Esophagus muscularis mucosa (tissue), 4 donors: ENCODE measurements around the gene ANKRD13D. TPM values are rescaled to one million over a fixed set of nuclear protein-coding genes. Genes with fewer than 3 reads are reported as not detected.

Experiments used
- DNase-seq: peaks from one replicate; pipeline ENCODE4 v3.0.0-alpha.2; 2017; ENCODE audit errors: extremely low spot score
- H3K27ac ChIP-seq, 4 donors: fragments of 200-600 bp; sonication (generic); replicated peaks in 1 of 4; 1 replicate in 3 of 4; 2 replicates in 1 of 4; pipeline ENCODE4 v1.5.1; 2016 to 2019; ENCODE audit warnings: mild to moderate bottlenecking in 1 of 4
- H3K27me3 ChIP-seq, 4 donors: fragments of 200-600 bp; sonication (generic); one replicate each; pipeline versions ENCODE4 v1.5.1 to v1.6.0; 2016 to 2019
- H3K36me3 ChIP-seq, 4 donors: fragments of 200-600 bp; sonication (generic); one replicate each; pipeline ENCODE4 v1.5.1; 2016 to 2019
- H3K4me1 ChIP-seq, 4 donors: fragments of 200-600 bp; sonication (generic); one replicate each; pipeline ENCODE4 v1.5.1; 2016 to 2019
- H3K4me3 ChIP-seq, 4 donors: fragments of 200-600 bp; sonication (generic); 1 replicate in 2 of 4; 2 replicates in 2 of 4; pipeline ENCODE4 v1.5.1; 2016 to 2019; ENCODE audit warnings: mild to moderate bottlenecking in 4 of 4, moderate library complexity in 1 of 4
- H3K9me3 ChIP-seq, 4 donors: fragments of 200-600 bp; sonication (generic); 1 replicate in 3 of 4; 2 replicates in 1 of 4; pipeline ENCODE4 v1.5.1; 2016 to 2019
- EP300 ChIP-seq: sonication (generic); formaldehyde crosslinking; IDR thresholded peaks from one replicate; pipeline ENCODE4 v1.6.1; 2017; ENCODE audit warnings: antibody characterized with exemption
- POLR2A ChIP-seq: fragments of 450-650 bp; IDR thresholded peaks from one replicate; pipeline ENCODE4 v1.6.1; 2017; ENCODE audit warnings: antibody characterized with exemption, moderate library complexity, mild to moderate bottlenecking, low read depth
- POLR2AphosphoS5 ChIP-seq, 2 donors: sonication (generic); formaldehyde crosslinking; IDR thresholded peaks; one replicate each; pipeline ENCODE4 v1.6.1; 2017; ENCODE audit warnings: antibody characterized with exemption in 2 of 2
- WGBS: methylation state at CpG from one replicate; pipeline ENCODE4 v1.1.5; 2018; 5-methylcytosine and 5-hydroxymethylcytosine counted together
- intact Hi-C: fragments of 100-400 bp; cut with DNase I; formaldehyde crosslinking; loops from one replicate; pipeline ENCODE4 v1.15.1; 2023
- total RNA-seq, 4 donors: library from RNA; depleted of rRNA; stranded (reverse); fragments of >200 nt; gene quantifications; one replicate each; pipeline versions ENCODE4 v1.1.0 to v1.2.1, GENCODE V29; 2016
- TF ChIP-seq, protein P1 (sequence below), 3 experiments: fragments of 200-600 bp in 2 of 3; fragments of 450-650 bp in 1 of 3; sonication (generic) in 2 of 3; IDR thresholded peaks; one replicate each; pipeline ENCODE4 v1.5.1; 2017 to 2019; ENCODE audit warnings: antibody characterized with exemption in 3 of 3, mild to moderate bottlenecking in 2 of 3, moderate library complexity in 1 of 3

Gene ANKRD13D
- total RNA-seq, 4 donors from 2014 or later: 27.7 to 53.0 (median 39.5) TPM

DNA sequence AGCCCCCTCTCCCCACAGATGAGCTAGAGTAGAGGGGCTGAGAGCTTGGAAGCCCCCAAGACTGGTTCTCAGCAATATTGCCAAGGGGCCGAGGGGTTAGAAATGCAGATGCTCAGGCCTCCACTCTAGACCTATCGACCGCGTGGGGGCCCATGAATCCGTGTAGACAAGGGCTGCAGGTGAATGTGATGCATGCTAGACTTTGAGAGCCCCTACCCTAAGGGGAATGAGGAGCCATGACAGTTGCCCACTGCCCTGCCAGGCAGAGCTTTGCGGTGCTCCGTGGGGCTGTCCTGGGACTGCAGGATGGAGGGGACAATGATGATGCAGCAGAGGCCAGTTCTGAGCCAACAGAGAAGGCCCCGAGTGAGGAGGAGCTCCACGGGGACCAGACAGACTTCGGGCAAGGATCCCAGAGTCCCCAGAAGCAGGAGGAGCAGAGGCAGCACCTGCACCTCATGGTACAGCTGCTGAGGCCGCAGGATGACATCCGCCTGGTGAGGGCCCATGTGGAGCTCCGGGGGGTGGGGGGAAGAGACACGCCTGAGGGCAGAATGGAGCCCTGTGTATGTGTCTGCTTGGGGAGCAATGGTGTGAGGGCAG, 15.5 kb downstream of the ANKRD13D start:
- Histone ChIP-seq H3K4me3 (peak overlapping the region; percentile 79 to 97 (median 88)), H3K27me3 (no peaks in the 10 kb centered on the region), H3K36me3 (peaks cover 21 to 54% (median 46%) of the 10 kb centered on the region in 4 donors), H3K27ac (peak overlapping the region; percentile 74 to 82 (median 76)), H3K4me1 (peaks cover 24 to 42% (median 39%) of the 10 kb centered on the region in 4 donors), H3K9me3 (no peaks in the 10 kb centered on the region)
- intact Hi-C loops: no loop called here
- no peak for TF ChIP-seq POLR2A
- no peak for TF ChIP-seq EP300
- no peak for TF ChIP-seq POLR2AphosphoS5 (IDR thresholded peaks at IDR 0.05)
- TF ChIP-seq, protein P1, sequence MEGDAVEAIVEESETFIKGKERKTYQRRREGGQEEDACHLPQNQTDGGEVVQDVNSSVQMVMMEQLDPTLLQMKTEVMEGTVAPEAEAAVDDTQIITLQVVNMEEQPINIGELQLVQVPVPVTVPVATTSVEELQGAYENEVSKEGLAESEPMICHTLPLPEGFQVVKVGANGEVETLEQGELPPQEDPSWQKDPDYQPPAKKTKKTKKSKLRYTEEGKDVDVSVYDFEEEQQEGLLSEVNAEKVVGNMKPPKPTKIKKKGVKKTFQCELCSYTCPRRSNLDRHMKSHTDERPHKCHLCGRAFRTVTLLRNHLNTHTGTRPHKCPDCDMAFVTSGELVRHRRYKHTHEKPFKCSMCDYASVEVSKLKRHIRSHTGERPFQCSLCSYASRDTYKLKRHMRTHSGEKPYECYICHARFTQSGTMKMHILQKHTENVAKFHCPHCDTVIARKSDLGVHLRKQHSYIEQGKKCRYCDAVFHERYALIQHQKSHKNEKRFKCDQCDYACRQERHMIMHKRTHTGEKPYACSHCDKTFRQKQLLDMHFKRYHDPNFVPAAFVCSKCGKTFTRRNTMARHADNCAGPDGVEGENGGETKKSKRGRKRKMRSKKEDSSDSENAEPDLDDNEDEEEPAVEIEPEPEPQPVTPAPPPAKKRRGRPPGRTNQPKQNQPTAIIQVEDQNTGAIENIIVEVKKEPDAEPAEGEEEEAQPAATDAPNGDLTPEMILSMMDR (IDR thresholded peaks at IDR 0.05): no peak
- 86% methylated on average over 12 of the region's 14 CpGs for WGBS
- DNase-seq: no peak

DNA sequence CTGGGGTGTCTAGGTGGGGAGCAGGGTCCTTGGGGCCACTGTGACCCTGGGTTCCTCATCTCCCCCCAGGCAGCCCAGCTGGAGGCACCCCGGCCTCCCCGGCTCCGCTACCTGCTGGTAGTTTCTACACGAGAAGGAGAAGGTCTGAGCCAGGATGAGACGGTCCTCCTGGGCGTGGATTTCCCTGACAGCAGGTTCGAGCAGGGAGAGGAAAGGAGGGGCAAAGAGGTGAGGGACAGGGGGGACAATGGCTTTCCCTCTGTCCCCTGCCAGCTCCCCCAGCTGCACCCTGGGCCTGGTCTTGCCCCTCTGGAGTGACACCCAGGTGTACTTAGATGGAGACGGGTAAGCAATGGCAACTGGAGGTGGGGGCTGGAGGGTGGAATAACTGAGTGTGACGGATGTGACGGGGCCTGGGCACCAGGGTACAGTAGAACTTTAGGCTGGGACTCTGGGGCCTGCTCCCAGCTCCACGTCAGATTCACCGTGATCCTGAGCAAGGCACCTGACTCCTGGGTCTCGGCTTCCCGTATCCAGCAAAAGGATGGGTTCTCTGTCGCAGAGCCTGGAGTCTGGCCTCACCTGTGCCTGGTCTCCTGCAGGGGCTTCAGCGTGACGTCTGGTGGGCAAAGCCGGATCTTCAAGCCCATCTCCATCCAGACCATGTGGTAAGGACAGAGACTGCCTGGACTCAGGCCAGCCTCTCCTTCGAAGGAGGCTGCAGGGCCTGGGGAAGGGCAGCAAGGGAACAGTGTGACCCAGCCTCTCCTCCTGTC, 17.9 kb downstream of the ANKRD13D start:
- Histone ChIP-seq H3K9me3 (no peaks in the 10 kb centered on the region), H3K4me3 (no peak overlapping the region), H3K36me3 (peaks cover 0 to 54% (median 43%) of the 10 kb centered on the region in 4 donors), H3K4me1 (peaks cover 20 to 37% (median 33%) of the 10 kb centered on the region in 4 donors), H3K27ac (no peak overlapping the region), H3K27me3 (no peaks in the 10 kb centered on the region)
- DNase-seq: no peak
- TF ChIP-seq EP300: no peak
- TF ChIP-seq, protein P1 (IDR thresholded peaks at IDR 0.05): no peak
- no peak for TF ChIP-seq POLR2A
- TF ChIP-seq POLR2AphosphoS5 (IDR thresholded peaks at IDR 0.05): no peak
- 92% methylated on average over 11 of the region's 19 CpGs for whole genome bisulfite sequencing
- intact Hi-C loops: no loop called here

DNA sequence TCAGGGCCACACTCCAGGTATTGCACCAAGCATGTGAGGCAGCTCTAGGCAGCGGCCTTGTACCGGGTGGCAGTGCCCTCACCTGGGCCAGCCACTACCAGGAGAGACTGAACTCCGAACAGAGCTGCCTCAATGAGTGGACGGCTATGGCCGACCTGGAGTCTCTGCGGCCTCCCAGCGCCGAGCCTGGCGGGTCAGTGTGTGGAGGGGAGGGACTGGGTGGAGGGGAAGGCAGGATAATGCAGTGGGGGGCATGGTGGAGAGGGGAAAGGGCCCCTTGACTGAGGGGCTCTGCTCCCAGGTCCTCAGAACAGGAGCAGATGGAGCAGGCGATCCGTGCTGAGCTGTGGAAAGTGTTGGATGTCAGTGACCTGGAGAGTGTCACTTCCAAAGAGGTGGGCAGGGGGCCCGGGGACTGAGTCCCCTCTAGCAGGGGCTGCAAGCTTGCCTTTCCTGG, 18.5 kb downstream of the ANKRD13D start:
- H3K27ac ChIP-seq: no peak overlapping the region
- TF ChIP-seq POLR2AphosphoS5 (IDR thresholded peaks at IDR 0.05): no peak
- no peak for TF ChIP-seq EP300
- TF ChIP-seq, protein P1 (IDR thresholded peaks at IDR 0.05): no peak
- TF ChIP-seq POLR2A: no peak
- peaks cover 0 to 52% (median 42%) of the 10 kb centered on the region in 4 donors for H3K36me3 ChIP-seq
- H3K27me3 ChIP-seq: no peaks in the 10 kb centered on the region
- intact Hi-C loops: no loop called here
- no peaks in the 10 kb centered on the region for H3K9me3 ChIP-seq
- H3K4me3 ChIP-seq: no peak overlapping the region
- peaks cover 14 to 30% (median 27%) of the 10 kb centered on the region in 4 donors for H3K4me1 ChIP-seq
- no peak for DNase-seq
- 79% methylated on average over 4 of the region's 12 CpGs for WGBS

DNA sequence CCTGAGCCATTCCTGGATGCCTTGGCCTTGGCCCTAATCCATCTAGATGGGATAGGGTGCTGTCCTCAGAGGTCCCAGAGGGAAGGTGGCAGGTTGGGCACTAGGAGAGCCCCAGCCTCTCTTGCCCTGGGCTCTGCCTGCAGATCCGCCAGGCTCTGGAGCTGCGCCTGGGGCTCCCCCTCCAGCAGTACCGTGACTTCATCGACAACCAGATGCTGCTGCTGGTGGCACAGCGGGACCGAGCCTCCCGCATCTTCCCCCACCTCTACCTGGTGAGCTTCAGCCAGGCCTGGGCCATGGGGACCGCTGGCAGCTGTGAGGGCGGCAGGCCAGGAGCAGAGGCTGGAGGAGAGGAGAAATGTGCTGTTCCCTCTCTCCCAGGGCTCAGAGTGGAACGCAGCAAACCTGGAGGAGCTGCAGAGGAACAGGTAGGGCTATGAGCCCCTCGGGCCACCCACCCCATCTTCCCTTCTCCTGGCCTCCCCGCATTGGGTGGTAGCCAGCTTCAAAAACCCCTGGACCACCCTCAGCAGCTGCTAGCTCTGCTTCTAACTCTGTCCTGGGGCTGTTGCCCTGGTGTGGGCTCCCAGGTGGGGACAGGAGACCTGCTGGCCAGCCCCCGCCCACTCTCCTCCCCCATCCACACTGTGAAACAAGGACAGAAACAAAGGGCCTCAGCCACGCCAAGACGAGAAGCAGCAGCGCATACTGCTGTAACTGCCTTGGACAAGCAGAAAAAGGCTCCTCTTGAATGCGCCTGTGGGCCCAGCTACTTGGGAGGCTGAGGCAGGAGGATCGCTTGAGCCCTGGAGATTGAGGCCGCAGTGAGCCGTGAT, 19.1 kb downstream of the ANKRD13D start:
- peaks cover 0 to 52% (median 42%) of the 10 kb centered on the region in 4 donors for H3K36me3 ChIP-seq
- H3K4me1 ChIP-seq: peaks cover 9 to 24% (median 21%) of the 10 kb centered on the region in 4 donors
- TF ChIP-seq POLR2A (no peak), POLR2AphosphoS5 (IDR thresholded peaks at IDR 0.05) (no peak), EP300 (no peak)
- TF ChIP-seq, protein P1 (IDR thresholded peaks at IDR 0.05): no peak
- no peak for DNase-seq
- WGBS: 93% methylated on average over 20 of the region's 20 CpGs
- H3K4me3 ChIP-seq: no peak overlapping the region
- H3K27ac ChIP-seq: no peak overlapping the region
- intact Hi-C loops: no loop called here
- H3K27me3 ChIP-seq: no peaks in the 10 kb centered on the region
- H3K9me3 ChIP-seq: no peaks in the 10 kb centered on the region
